HG03558 (cell line): ENCODE results near the gene AK8.

Source experiments
- ATAC-seq: cut with Tn5 transposase; IDR thresholded peaks from one replicate; pipeline ENCODE4 v1.9.1; 2021; ENCODE audit warnings: moderate number of reproducible peaks; ENCODE audit not compliant: unreplicated experiment; ENCODE audit errors: extremely low read depth

Gene AK8

DNA sequence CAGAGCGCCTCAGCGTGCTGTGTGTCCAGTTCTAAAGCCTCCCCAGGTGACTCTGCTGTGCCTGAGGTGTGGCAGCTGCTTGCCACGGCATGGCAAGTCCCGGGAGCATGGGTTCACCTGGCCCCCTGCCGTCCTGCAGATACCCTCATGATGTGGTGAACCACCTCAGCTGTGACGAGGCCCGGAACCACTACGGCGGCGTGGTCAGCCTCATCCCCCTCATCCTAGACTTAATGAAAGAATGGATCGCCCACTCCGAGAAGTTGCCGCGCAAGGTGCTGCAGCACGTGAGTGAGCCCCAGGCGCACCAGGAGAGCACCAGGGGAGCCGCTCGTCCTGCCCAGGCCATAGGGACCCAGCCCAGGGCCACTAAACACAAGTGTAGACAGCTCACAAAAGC is 10.1 kb upstream of the AK8 start:
- no peak for ATAC-seq

GRCh38 chr9:132887181-132888120 is 9.4 kb upstream of the AK8 start:
- no peak for ATAC-seq

DNA sequence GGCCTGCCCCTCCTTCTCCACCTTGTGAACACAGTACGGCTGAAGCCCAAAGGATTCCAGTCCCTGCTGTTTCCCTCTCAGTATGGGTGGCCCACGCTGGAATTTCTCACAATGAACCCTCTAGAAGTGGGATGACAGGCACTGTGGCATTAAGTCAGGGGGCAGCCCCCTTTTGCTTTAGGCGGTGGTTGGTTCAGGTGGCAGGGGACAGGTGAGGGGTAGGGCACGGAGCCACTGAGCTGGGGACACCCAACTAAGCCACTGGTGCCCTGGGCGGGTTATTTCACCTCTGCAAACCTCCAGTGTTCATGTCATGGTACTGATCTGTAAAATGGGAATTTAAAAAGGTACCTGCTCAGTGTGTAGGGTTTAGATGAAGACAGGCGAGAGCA is 8.2 kb upstream of the AK8 start:
- ATAC-seq, result no peak

GRCh38 chr9:132885720-132886333 is 7.7 kb upstream of the AK8 start:
- no peak for ATAC-seq

DNA sequence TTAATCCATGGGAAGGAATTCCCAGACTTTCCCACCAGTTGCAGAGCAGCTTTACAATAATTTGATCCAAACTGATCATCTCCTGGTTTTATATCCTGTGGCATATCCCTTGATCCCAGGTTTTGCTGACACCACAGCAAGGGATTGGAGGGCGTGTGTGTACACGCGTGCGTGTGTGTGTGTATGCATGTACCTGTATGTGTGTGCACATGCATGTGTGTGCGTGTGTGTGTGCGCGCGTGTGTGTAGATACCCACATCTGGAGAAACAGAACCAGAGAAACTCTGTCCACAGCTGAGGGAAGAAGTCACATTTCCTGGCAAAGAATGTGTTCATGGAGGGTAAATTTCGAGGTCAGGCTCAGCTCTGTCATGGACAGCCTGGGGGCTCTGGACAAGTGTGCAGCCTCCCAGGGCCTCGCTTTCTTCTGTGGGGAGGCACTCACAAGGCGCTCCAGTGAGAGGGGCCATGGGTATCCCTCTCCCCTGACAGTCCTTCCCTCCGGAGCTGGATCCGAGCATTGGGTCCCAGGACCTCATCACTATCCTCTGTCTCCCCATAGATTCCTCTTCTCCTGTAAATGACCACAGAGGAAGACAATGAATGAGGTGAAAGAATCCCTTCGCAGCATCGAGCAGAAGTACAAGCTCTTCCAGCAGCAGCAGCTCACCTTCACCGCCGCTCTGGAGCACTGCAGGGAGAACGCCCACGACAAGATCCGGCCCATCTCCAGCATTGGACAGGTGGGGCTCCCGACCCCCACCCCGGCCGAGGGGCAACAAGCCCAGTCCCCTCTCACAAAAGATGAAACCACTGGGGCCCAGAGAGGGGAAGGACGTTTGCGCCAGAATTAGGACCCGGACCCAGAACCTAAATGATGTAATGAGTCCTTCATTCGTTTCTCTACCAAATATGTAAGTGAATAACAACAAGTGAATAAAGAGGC is 5.5 kb upstream of the AK8 start:
- no peak for ATAC-seq

DNA sequence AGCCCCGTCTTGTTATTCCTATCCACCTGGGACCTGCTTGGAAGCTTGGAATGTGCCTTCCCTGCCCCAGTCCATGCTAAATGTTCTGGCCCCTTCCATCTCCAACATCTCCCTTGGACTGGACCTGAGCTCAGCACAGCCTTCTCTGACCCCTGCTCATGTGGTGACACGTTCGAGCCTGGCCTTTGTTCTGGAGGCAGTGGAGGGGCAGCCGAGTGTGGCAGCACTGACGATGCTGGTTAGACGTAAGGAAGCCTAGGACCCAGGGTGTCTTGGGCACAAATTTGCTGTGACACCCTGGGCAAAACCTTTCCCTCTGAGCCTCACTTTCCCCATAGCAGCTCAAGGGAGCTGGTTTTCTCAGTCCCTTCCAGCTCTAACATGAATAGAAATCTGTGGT is 4.5 kb upstream of the AK8 start:
- ATAC-seq, result no peak

- ATAC-seq, result no peak
Observed at GRCh38 chr9:132881826-132882225, 3.7 kb upstream of the AK8 start.

- ATAC-seq, result no peak
Observed at GRCh38 chr9:132880324-132880661, 2.2 kb upstream of the AK8 start.

GRCh38 chr9:132879457-132880323 is 1.6 kb upstream of the AK8 start:
- ATAC-seq, result no peak

DNA sequence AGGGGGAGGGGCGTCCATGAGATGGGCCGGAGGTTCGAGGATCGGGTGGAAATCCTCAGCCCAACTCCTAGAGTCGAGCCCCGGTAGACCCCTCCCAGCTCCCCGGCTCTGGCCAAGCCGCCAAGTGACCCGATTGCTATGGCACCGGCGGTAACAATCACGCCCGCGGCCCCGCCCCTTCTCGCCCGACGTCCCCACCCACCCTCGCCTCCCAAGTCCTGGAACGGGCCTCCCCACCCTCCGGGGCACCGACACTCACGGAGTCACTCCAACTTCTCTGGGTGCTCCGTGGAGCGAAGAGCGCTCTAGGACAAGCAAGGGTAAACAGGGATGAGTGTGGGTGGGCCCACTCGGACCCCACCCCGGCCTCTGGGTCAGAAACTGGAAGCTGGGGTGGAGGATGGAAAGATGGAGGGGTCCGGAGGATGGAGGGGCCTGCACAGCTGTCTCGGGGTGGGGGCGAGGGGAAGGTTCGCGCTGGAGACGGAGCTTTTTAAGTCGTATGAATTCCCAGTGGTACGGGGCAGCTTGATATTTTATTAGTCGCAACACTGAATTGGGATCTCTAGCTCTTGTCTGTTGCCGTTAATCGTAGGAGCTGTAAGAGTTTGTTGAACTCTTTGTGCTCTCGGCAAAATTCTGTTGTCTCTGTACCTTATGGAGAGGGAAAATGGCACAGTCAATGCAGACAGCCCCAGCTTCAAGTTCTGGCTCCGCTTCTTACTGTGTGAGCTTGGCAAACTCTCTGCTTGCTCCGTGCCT is 792 bp upstream of the AK8 start, which contains the start of gene SPACA9:
Gene SPACA9 (plus strand): TSS at position 204 of the 762 bp plus-strand sequence. CDS start 5,050 bp downstream, outside the sequence.
- no peak for ATAC-seq

GRCh38 chr9:132877458-132877823 is 643 bp downstream of the AK8 start:
- no peak for ATAC-seq

DNA sequence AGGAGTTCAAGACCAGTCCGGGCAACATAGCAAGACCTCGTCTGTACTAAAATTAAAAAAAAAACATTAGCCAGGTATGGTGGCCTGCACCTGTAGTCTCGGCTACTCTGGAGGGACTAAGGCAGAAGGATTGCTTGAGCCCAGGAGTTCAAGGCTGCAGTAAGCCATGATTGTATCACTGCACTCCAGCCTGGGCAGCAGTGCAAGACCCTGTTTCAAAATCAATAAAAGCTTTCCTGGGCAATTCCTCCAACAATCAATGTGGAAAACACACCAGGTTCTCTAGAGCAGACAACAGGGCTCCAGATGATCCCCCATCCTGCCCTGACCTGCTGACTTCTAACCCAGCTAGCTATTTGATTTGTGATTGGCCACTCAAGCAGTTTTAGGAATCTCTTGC is 1.2 kb downstream of the AK8 start:
- ATAC-seq, result no peak

DNA sequence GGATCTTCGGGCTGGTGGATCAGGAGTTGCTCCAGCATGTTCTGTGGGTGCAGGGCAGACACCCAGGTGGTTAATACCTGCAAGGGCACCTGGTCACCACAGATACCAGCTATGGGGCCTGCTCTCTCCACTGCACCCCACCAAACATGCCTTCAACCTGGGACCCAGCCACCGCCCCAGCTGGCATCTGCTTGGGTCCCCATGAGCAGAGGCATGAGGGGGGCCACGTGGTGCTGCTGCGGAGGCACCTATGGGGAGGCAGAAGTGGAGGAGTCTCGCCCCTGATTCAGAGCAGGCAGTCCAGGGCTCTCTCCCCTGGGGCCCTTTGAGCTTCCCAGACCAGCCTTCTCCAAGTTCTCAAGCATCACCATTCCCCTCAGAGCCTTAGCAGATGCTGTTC is 2.9 kb downstream of the AK8 start:
- ATAC-seq, result no peak

GRCh38 chr9:132873403-132873802 is 4.7 kb downstream of the AK8 start:
- no peak for ATAC-seq

DNA sequence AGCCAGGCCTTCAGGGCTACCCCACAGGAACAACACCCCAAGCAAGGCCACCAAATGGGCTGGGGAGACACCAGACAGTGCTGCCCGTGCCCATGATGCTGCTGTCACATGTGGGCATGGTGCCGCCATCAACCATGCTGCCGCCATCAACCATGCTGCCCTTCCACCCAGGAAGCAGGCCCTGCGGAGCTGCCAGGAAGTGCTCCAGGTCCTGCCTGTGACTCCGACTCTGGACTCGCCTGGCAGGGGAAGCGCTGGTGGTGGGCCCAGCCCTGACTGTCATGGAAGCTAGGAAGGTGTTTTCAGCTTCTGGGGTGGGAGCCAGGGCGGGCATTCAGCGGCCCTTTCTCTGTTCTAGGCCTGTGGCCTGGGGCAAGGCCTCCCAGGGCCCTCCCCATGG is 8.8 kb downstream of the AK8 start:
- no peak for ATAC-seq

- ATAC-seq, result no peak
Observed at GRCh38 chr9:132866898-132867297, 11.2 kb downstream of the AK8 start.

- no peak for ATAC-seq
Observed at GRCh38 chr9:132864691-132865090, 13.4 kb downstream of the AK8 start.

- ATAC-seq, result no peak
Observed at GRCh38 chr9:132864277-132864676, 13.8 kb downstream of the AK8 start.

GRCh38 chr9:132863096-132863495 is 15.0 kb downstream of the AK8 start:
- no peak for ATAC-seq
